ENCODE data around the gene LMCD1.

LMCD1 gene

DNA sequence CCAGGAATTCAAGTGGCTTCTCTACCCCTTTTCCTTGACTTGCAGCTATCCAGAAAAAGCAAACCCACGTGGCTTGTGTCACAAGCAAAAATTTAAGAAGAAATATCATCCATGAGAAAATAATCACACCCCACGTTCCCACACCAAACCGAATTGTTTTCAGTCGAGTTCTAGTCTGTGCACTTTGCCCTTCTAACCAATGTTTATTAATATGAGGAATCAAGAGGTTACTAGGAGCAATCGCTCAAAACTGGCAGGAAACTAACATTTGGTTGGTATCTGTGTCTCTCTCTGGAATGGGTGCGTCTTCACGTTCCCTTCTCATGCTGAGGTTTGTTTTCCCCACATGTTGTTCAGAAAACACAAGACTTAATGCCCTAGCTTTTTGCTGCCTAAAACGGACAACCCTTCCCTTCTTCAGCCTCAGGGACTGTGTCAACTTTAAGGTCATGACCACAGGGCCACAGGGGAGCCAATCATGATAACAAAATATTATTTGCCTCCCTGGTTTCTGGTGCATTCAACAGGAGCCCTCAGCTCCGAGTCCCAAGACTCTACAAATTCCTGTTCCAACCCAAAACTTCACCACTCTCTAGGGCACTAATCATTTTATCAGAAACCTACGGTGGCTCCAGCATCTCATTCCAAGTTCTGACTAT lies 41.4 kb upstream of the LMCD1 start:
- Histone ChIP-seq H2BK5ac (ENCODE audit: low read length) (no peak overlapping the region), H3K4me1 (ENCODE audit: control insufficient read depth in 2 of 2, insufficient read depth in 1 of 2, low read depth in 1 of 2, low read length in 2 of 2) (peaks cover 6 to 9% of the 10 kb centered on the region in 2 donors), H2AK5ac (ENCODE audit: low read depth, low read length) (no peak overlapping the region), H3K4me3 (ENCODE audit: low read length in 2 of 2) (no peak overlapping the region), H3K79me1 (ENCODE audit: low read depth, low read length) (no peaks in the 10 kb centered on the region), H3K18ac (ENCODE audit: low read length) (no peak overlapping the region), H3K36me3 (replicated peaks in 1 of 2; ENCODE audit: control insufficient read depth in 2 of 2, insufficient read depth in 2 of 2, low read length in 2 of 2) (no peaks in the 10 kb centered on the region), H3K4me2 (ENCODE audit: insufficient read depth, low read length, poor library complexity, severe bottlenecking) (no peak overlapping the region), H3K14ac (ENCODE audit: low read length) (no peak overlapping the region), H2BK12ac (ENCODE audit: low read length) (no peak overlapping the region), H3K9me3 (replicated peaks in 1 of 2; ENCODE audit: control insufficient read depth in 2 of 2, insufficient read depth in 1 of 2, low read depth in 1 of 2, low read length in 2 of 2) (no peaks in the 10 kb centered on the region), H3K9ac (ENCODE audit: low read depth, low read length, poor library complexity) (no peak overlapping the region), H4K8ac (ENCODE audit: low read depth, low read length) (no peak overlapping the region), H3K4ac (ENCODE audit: low read length) (no peak overlapping the region), H2BK15ac (ENCODE audit: low read length) (no peak overlapping the region), H2BK120ac (ENCODE audit: low read depth, low read length) (no peak overlapping the region), H4K91ac (ENCODE audit: low read depth, low read length, poor library complexity) (no peak overlapping the region), H3K23ac (ENCODE audit: low read depth, low read length, poor library complexity) (no peak overlapping the region), H3K27me3 (ENCODE audit: control insufficient read depth in 3 of 3, insufficient read depth in 3 of 3, low read depth in 1 of 3, low read length in 3 of 3) (no peaks in the 10 kb centered on the region), H2AFZ (ENCODE audit: low read length) (no peak overlapping the region), H3K27ac (replicated peaks; ENCODE audit: low read length) (no peak overlapping the region)
- no peak for DNase-seq (ENCODE audit: low spot score)
- WGBS, 2 donors (ENCODE audit: extremely low coverage in 2 of 2, insufficient read length in 2 of 2, insufficient replicate concordance in 1 of 2) = no CpG with 5 or more reads among the region's 10 CpGs

DNA sequence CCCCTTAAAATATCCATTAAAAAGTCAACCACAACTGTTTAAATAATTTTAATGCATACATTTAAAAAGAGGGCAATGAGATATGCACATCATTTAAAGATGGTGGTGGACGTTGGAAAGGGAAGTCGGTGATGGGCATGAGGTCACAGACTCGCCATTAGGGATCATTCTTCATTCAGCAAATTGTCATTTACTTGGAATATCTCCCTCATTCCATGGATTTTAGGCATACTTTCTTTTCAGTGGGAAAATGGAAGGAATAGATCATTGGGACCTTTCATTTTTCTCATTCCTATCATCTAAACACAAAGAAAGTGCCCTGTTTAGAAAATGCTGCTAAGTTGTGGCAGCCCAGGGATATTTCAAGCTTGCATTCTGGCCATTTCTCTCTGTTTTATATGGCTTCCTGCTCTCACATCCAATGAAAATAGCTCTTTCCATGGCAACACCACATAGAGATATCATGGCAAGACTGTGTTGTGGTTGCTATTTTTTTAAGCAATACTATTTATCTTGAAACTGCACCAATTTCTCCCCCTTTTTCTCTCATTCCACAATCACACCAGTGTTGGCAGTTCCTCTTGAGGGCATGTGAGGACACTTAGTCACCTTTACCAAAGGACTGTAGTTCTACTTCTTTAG lies 40.7 kb upstream of the LMCD1 start:
- Histone ChIP-seq H2BK5ac (ENCODE audit: low read length) (no peak overlapping the region), H3K14ac (ENCODE audit: low read length) (no peak overlapping the region), H3K4ac (ENCODE audit: low read length) (no peak overlapping the region), H3K36me3 (replicated peaks in 1 of 2; ENCODE audit: control insufficient read depth in 2 of 2, insufficient read depth in 2 of 2, low read length in 2 of 2) (no peaks in the 10 kb centered on the region), H2BK120ac (ENCODE audit: low read depth, low read length) (no peak overlapping the region), H3K18ac (ENCODE audit: low read length) (no peak overlapping the region), H3K79me1 (ENCODE audit: low read depth, low read length) (no peaks in the 10 kb centered on the region), H3K4me1 (ENCODE audit: control insufficient read depth in 2 of 2, insufficient read depth in 1 of 2, low read depth in 1 of 2, low read length in 2 of 2) (peaks cover 6 to 9% of the 10 kb centered on the region in 2 donors), H2BK12ac (ENCODE audit: low read length) (no peak overlapping the region), H4K8ac (ENCODE audit: low read depth, low read length) (no peak overlapping the region), H3K9me3 (replicated peaks in 1 of 2; ENCODE audit: control insufficient read depth in 2 of 2, insufficient read depth in 1 of 2, low read depth in 1 of 2, low read length in 2 of 2) (no peaks in the 10 kb centered on the region), H3K23ac (ENCODE audit: low read depth, low read length, poor library complexity) (no peak overlapping the region), H4K91ac (ENCODE audit: low read depth, low read length, poor library complexity) (no peak overlapping the region), H3K4me2 (ENCODE audit: insufficient read depth, low read length, poor library complexity, severe bottlenecking) (no peak overlapping the region), H3K9ac (ENCODE audit: low read depth, low read length, poor library complexity) (no peak overlapping the region), H2BK15ac (ENCODE audit: low read length) (no peak overlapping the region), H3K4me3 (ENCODE audit: low read length in 2 of 2) (no peak overlapping the region), H2AK5ac (ENCODE audit: low read depth, low read length) (no peak overlapping the region), H3K27ac (replicated peaks; ENCODE audit: low read length) (no peak overlapping the region), H3K27me3 (ENCODE audit: control insufficient read depth in 3 of 3, insufficient read depth in 3 of 3, low read depth in 1 of 3, low read length in 3 of 3) (no peaks in the 10 kb centered on the region), H2AFZ (ENCODE audit: low read length) (no peak overlapping the region)
- WGBS, 2 donors (ENCODE audit: extremely low coverage in 2 of 2, insufficient read length in 2 of 2, insufficient replicate concordance in 1 of 2) = no CpG with 5 or more reads among the region's 3 CpGs
- no peak for DNase-seq (ENCODE audit: low spot score)

DNA sequence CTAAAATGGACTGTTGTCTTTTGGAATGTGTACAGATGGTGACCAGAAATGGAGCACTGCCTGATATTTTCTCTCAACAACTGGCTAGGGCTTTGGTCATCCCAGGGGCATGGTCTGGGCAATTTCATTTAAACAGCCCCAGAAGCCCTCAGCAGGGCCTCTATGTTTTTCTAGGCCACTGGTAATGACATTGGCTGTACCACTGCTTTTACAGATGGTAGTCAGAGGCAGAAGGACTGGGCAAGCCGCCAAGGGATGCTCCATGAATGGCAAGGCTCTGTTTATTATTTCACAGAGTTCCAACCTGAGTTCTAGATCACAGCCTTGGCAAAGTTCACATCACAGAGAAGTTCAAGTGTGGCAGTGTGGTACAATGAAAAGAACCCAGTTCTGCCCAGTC lies 37.0 kb upstream of the LMCD1 start:
- no peak overlapping the region for H4K91ac ChIP-seq (ENCODE audit: low read depth, low read length, poor library complexity)
- no peaks in the 10 kb centered on the region for H3K4me1 ChIP-seq (ENCODE audit: control insufficient read depth in 2 of 2, insufficient read depth in 1 of 2, low read depth in 1 of 2, low read length in 2 of 2)
- H3K9me3 ChIP-seq (replicated peaks in 1 of 2; ENCODE audit: control insufficient read depth in 2 of 2, insufficient read depth in 1 of 2, low read depth in 1 of 2, low read length in 2 of 2) = no peaks in the 10 kb centered on the region
- no peak overlapping the region for H2BK15ac ChIP-seq (ENCODE audit: low read length)
- no peak overlapping the region for H3K18ac ChIP-seq (ENCODE audit: low read length)
- H2BK120ac ChIP-seq (ENCODE audit: low read depth, low read length) = no peak overlapping the region
- no CpG with 5 or more reads among the region's 1 CpG for WGBS, 2 donors (ENCODE audit: extremely low coverage in 2 of 2, insufficient read length in 2 of 2, insufficient replicate concordance in 1 of 2)
- H3K79me1 ChIP-seq (ENCODE audit: low read depth, low read length) = no peaks in the 10 kb centered on the region
- no peak overlapping the region for H2AFZ ChIP-seq (ENCODE audit: low read length)
- no peak overlapping the region for H3K4ac ChIP-seq (ENCODE audit: low read length)
- no peak for DNase-seq (ENCODE audit: low spot score)
- no peak overlapping the region for H3K9ac ChIP-seq (ENCODE audit: low read depth, low read length, poor library complexity)
- no peak overlapping the region for H3K23ac ChIP-seq (ENCODE audit: low read depth, low read length, poor library complexity)
- no peak overlapping the region for H3K14ac ChIP-seq (ENCODE audit: low read length)
- no peak overlapping the region for H3K27ac ChIP-seq (replicated peaks; ENCODE audit: low read length)
- H4K8ac ChIP-seq (ENCODE audit: low read depth, low read length) = no peak overlapping the region
- H3K27me3 ChIP-seq (ENCODE audit: control insufficient read depth in 3 of 3, insufficient read depth in 3 of 3, low read depth in 1 of 3, low read length in 3 of 3) = no peaks in the 10 kb centered on the region
- H3K4me2 ChIP-seq (ENCODE audit: insufficient read depth, low read length, poor library complexity, severe bottlenecking) = no peak overlapping the region
- no peak overlapping the region for H2BK12ac ChIP-seq (ENCODE audit: low read length)
- no peak overlapping the region for H2BK5ac ChIP-seq (ENCODE audit: low read length)
- no peak overlapping the region for H2AK5ac ChIP-seq (ENCODE audit: low read depth, low read length)
- H3K4me3 ChIP-seq (ENCODE audit: low read length in 2 of 2) = no peak overlapping the region
- no peaks in the 10 kb centered on the region for H3K36me3 ChIP-seq (replicated peaks in 1 of 2; ENCODE audit: control insufficient read depth in 2 of 2, insufficient read depth in 2 of 2, low read length in 2 of 2)

DNA sequence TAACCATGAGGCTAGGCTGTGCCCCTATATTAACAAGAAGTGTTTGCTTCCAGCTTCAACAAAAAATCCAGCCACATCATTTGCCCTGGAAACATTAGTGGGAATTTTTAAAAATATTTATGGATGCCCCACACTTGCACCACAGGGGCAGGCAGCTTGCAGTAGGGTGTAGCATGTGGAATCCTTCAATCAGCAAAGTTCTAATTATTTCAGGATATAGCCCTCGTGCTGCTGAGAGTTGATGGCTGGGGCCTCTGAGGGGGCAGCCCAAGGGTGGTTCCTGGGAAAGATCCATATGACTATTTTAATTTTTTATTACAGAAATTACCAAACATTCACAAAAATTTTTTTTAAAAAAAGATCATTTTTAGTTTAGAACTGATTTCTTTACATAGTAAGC lies 35.1 kb upstream of the LMCD1 start:
- Histone ChIP-seq H3K36me3 (replicated peaks in 1 of 2; ENCODE audit: control insufficient read depth in 2 of 2, insufficient read depth in 2 of 2, low read length in 2 of 2) (no peaks in the 10 kb centered on the region), H3K4me1 (ENCODE audit: control insufficient read depth in 2 of 2, insufficient read depth in 1 of 2, low read depth in 1 of 2, low read length in 2 of 2) (no peaks in the 10 kb centered on the region), H3K4me3 (ENCODE audit: low read length in 2 of 2) (no peak overlapping the region), H3K79me1 (ENCODE audit: low read depth, low read length) (no peaks in the 10 kb centered on the region), H4K91ac (ENCODE audit: low read depth, low read length, poor library complexity) (no peak overlapping the region), H3K23ac (ENCODE audit: low read depth, low read length, poor library complexity) (no peak overlapping the region), H2AK5ac (ENCODE audit: low read depth, low read length) (no peak overlapping the region), H3K9ac (ENCODE audit: low read depth, low read length, poor library complexity) (no peak overlapping the region), H2AFZ (ENCODE audit: low read length) (no peak overlapping the region), H3K14ac (ENCODE audit: low read length) (no peak overlapping the region), H3K18ac (ENCODE audit: low read length) (no peak overlapping the region), H4K8ac (ENCODE audit: low read depth, low read length) (no peak overlapping the region), H3K4ac (ENCODE audit: low read length) (no peak overlapping the region), H2BK15ac (ENCODE audit: low read length) (no peak overlapping the region), H3K4me2 (ENCODE audit: insufficient read depth, low read length, poor library complexity, severe bottlenecking) (no peak overlapping the region), H3K27ac (replicated peaks; ENCODE audit: low read length) (no peak overlapping the region), H2BK5ac (ENCODE audit: low read length) (no peak overlapping the region), H2BK120ac (ENCODE audit: low read depth, low read length) (no peak overlapping the region), H3K9me3 (replicated peaks in 1 of 2; ENCODE audit: control insufficient read depth in 2 of 2, insufficient read depth in 1 of 2, low read depth in 1 of 2, low read length in 2 of 2) (no peaks in the 10 kb centered on the region), H3K27me3 (ENCODE audit: control insufficient read depth in 3 of 3, insufficient read depth in 3 of 3, low read depth in 1 of 3, low read length in 3 of 3) (no peaks in the 10 kb centered on the region), H2BK12ac (ENCODE audit: low read length) (no peak overlapping the region)
- DNase-seq (ENCODE audit: low spot score) = no peak
- no CpG with 5 or more reads among the region's 1 CpG for WGBS, 2 donors (ENCODE audit: extremely low coverage in 2 of 2, insufficient read length in 2 of 2, insufficient replicate concordance in 1 of 2)

All from neuronal stem cell (in vitro differentiated cells).